IgD-negative memory B cell (primary cell): ENCODE results near the gene CACNG4. TPM values are rescaled to one million over a fixed set of nuclear protein-coding genes. Genes with fewer than 3 reads are reported as not detected.

Experiments
- H3K27ac Mint-ChIP-seq, 3 donors: one replicate each; pipeline ENCODE4 v1.8.0; 2020 to 2022; ENCODE audit warnings: mild to moderate bottlenecking in 3 of 3, mixed read lengths in 3 of 3, moderate library complexity in 1 of 3
- H3K27me3 Mint-ChIP-seq: one replicate; pipeline ENCODE4 v1.8.0; 2021; ENCODE audit warnings: mixed read lengths
- H3K36me3 Mint-ChIP-seq: one replicate; pipeline ENCODE4 v1.8.0; 2020; ENCODE audit warnings: mild to moderate bottlenecking, mixed read lengths
- H3K4me1 Mint-ChIP-seq, 3 donors: one replicate each; pipeline ENCODE4 v1.8.0; 2020 to 2022; ENCODE audit warnings: mixed read lengths in 3 of 3, mild to moderate bottlenecking in 1 of 3
- H3K4me3 Mint-ChIP-seq, 4 donors: one replicate each; pipeline ENCODE4 v1.8.0; 2020 to 2022; ENCODE audit warnings: mild to moderate bottlenecking in 4 of 4, mixed read lengths in 4 of 4, moderate library complexity in 3 of 4
- H3K9me3 Mint-ChIP-seq, 3 donors: one replicate each; pipeline ENCODE4 v1.8.0; 2020 to 2021; ENCODE audit warnings: mixed read lengths in 3 of 3, mild to moderate bottlenecking in 1 of 3
- polyA plus RNA-seq: library from polyadenylated mRNA; unstranded; fragments of 300-500 nt; fragmentation: Illumina TruSeq; gene quantifications from one replicate; pipeline ENCODE4 v1.2.3, GENCODE V29; 2021

CACNG4 gene
- not detected for polyA plus RNA-seq

DNA sequence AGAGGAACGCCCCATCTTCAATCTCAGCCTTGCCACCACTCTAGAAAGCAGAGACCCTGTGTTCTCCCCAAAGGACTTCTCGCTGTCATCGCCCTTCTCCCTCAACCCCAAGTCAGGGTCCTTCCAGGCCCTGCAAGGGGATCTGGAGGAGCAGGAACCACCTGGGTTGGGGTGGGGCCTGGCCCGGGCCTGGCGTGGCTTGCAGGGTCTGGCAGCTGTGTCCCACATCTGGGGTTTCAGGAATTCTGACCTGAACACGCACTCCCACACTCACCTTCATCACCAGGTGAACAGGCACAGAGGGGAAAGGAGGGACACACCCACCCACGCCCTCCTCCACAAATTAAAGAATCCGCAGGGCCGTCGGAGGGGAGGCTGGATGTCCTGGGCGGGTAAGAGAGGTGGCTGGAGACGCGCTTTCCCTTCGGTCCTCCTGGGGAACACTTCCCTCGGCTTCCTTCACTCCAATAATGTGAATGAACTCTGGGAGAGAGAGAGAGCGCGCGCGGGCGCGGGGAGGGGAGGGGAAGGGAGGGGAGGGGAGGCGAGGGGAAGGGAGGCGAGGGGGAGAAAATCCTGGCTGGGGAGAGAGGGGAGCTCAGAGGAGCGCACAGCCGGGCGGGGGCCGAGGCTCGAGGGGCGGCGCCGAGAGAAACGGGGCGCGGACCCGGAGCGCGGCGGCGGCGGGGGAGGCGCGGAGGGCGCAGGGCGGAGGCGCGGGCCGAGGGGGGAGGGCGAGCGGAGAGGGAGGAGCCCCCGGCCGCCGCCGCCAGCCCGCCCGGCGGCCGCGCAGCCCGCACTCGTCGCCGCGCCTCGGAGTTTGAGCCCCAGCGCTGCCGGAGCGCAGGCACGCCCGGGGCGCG lies at the start of gene CACNG4:
Gene CACNG4 (plus strand): TSS at position 799 of the 863 bp plus-strand sequence. CDS start 205 bp downstream, outside the sequence.
- Mint-ChIP-seq H3K9me3 (peaks cover 0 to 4% (median 0%) of the 10 kb centered on the region in 3 donors), H3K36me3 (no peaks in the 10 kb centered on the region), H3K27me3 (peaks cover 48% of the 10 kb centered on the region), H3K4me3 (peak within 1 kb of the TSS in 3 of 4 donors; percentile 30 to 67 (median 52)), H3K4me1 (peaks cover 2 to 5% (median 4%) of the 10 kb centered on the region in 3 donors), H3K27ac (no peak within 1 kb of the TSS)

DNA sequence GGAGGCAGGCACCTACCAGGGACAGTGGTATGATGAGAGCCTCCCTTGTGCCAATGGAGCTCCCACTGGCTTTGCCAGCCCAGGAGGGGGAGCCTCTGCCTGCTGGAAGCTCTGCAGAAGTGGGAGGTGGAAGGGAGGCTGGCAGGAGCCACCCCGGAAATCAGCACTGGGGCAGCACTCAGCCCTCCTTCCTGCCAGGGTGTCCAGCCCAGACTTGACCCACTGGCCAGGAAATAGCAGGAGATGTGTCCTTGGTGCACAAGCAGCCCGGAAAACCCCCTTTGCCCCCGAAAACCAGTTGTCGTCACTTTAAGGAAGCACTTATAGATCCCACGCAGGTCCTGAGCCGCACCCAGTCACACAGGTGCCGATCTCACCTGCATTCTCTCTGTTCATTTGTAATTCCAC lies 49.3 kb upstream of the CACNG4 start:
- Mint-ChIP-seq H3K27ac (no peak overlapping the region), H3K4me1 (peaks cover 0 to 3% (median 0%) of the 10 kb centered on the region in 3 donors), H3K4me3 (no peak overlapping the region), H3K9me3 (peaks cover 0 to 5% (median 1%) of the 10 kb centered on the region in 3 donors), H3K27me3 (peaks cover 14% of the 10 kb centered on the region), H3K36me3 (no peaks in the 10 kb centered on the region)

DNA sequence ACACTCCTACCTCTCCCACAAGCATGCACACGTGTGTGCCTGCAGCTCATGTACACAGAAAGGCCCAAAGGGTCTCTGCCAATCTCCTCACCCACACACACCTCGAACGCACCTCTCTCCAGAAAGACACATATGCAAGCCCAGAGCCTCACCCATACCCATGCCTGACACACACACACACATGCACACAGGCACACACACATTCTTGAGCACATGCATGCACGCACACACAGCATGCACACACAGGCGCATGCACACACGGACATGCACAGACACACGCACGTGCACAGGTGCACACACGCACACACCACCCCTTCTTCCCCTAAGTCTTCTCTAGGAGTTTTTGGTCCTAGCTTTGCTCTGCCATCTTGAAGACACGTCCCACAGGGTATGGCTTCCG lies 48.7 kb upstream of the CACNG4 start:
- H3K9me3 Mint-ChIP-seq, result peaks cover 0 to 5% (median 3%) of the 10 kb centered on the region in 3 donors
- H3K4me3 Mint-ChIP-seq, result no peak overlapping the region
- no peak overlapping the region for H3K27ac Mint-ChIP-seq
- peaks cover 14% of the 10 kb centered on the region for H3K27me3 Mint-ChIP-seq
- H3K4me1 Mint-ChIP-seq, result peaks cover 0 to 3% (median 0%) of the 10 kb centered on the region in 3 donors
- no peaks in the 10 kb centered on the region for H3K36me3 Mint-ChIP-seq

DNA sequence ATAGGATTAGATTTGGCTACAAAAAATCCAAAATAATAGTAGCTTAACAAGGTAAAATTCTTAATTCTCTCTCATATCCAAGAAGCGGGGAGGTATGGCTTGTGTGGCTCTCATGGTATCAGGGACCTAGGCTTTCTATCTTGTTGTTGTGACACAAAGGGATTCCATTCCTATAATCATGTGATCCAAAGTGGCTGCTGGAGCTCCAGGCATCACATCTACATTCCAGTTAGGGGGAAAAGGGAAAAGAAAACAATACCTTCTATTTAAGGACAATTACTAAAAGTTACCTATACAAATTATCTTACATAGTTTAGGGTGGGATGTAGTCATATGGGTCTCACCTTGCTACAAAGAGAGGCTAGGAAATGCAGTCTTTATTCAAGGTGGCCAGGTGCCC lies 47.6 kb upstream of the CACNG4 start:
- no peaks in the 10 kb centered on the region for H3K36me3 Mint-ChIP-seq
- H3K9me3 Mint-ChIP-seq, result peaks cover 0 to 5% (median 5%) of the 10 kb centered on the region in 3 donors
- no peak overlapping the region for H3K27ac Mint-ChIP-seq
- no peak overlapping the region for H3K4me3 Mint-ChIP-seq
- H3K4me1 Mint-ChIP-seq, result peaks cover 0 to 3% (median 0%) of the 10 kb centered on the region in 3 donors
- H3K27me3 Mint-ChIP-seq, result peaks cover 14% of the 10 kb centered on the region

DNA sequence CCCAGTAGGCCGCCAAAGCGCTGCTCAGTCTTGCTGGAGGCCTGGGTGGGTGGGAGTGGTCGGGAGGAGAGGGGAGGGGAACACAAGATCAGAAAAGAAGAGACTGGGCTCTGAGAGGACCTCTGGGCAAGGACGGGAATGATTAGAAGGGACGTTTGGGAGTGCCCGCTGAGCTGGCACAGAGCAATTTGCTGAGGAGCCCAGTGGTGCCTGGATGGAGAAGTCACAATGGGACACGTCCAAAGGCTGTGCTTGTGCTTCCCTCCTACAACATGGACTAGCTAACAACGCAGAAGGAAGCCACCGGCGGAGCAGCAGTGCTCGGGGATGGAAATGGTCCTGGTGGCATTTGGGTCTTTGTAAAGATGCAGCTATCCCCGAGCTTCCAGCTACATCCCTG lies 45.6 kb upstream of the CACNG4 start:
- H3K36me3 Mint-ChIP-seq, result no peaks in the 10 kb centered on the region
- H3K4me1 Mint-ChIP-seq, result peaks cover 0 to 3% (median 0%) of the 10 kb centered on the region in 3 donors
- H3K27ac Mint-ChIP-seq, result no peak overlapping the region
- H3K4me3 Mint-ChIP-seq, result peak overlapping the region in 1 of 4 donors; percentile 17
- peaks cover 0 to 5% (median 5%) of the 10 kb centered on the region in 3 donors for H3K9me3 Mint-ChIP-seq
- peaks cover 9% of the 10 kb centered on the region for H3K27me3 Mint-ChIP-seq

- peaks cover 0 to 5% (median 5%) of the 10 kb centered on the region in 3 donors for H3K9me3 Mint-ChIP-seq
- peaks cover 6% of the 10 kb centered on the region for H3K27me3 Mint-ChIP-seq
- no peak overlapping the region for H3K4me3 Mint-ChIP-seq
Measured at GRCh38 chr17:66920435-66920834, 44.1 kb upstream of the CACNG4 start.

DNA sequence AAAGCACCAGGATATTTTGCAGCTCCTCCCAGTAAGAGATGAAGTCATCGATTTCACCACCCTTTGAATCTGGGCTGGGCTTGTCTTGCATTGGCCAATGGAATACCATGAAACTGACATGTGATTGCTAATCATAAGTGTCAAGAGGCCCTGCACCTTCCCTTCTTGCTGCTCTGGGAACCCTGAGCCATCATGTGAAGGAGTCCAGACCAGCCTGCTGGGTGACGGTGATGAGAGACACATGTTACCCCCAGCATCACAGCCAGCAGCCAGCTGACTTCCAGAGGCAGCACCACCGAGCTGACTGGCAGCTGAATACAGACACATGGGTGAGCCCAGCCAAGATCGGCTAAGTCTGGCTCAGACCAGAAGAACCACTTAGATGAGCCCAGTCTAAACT lies 43.6 kb upstream of the CACNG4 start:
- Mint-ChIP-seq H3K9me3 (peaks cover 0 to 5% (median 5%) of the 10 kb centered on the region in 3 donors), H3K27me3 (peaks cover 7% of the 10 kb centered on the region), H3K36me3 (no peaks in the 10 kb centered on the region), H3K27ac (no peak overlapping the region), H3K4me3 (no peak overlapping the region), H3K4me1 (no peaks in the 10 kb centered on the region)

More at GRCh38 chr17:66920435-66920834, 44.1 kb upstream of the CACNG4 start:
- no peak overlapping the region for H3K27ac Mint-ChIP-seq
- no peaks in the 10 kb centered on the region for H3K36me3 Mint-ChIP-seq
- peaks cover 0 to 3% (median 0%) of the 10 kb centered on the region in 3 donors for H3K4me1 Mint-ChIP-seq

DNA sequence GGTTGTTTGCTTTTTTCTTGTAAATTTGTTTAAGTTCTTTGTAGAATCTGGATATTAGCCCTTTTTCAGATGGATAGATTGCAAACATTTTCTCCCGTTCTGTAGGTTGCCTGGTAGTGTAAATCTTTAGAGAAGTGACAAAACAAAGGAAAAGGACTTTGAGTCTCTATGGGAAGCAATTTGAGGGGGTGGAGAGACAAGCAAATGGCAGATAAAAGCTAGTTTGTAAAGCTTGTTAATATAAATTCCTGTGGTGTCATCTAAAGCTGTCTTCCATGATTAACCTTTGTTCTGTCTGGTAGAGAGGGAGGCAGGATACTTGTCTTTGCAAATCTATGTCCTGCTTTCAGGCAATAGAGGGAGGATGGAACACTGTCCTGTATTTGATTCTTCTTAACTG lies 40.6 kb upstream of the CACNG4 start:
- H3K27ac Mint-ChIP-seq, result no peak overlapping the region
- no peak overlapping the region for H3K4me3 Mint-ChIP-seq
- peaks cover 10% of the 10 kb centered on the region for H3K27me3 Mint-ChIP-seq
- no peaks in the 10 kb centered on the region for H3K4me1 Mint-ChIP-seq
- H3K9me3 Mint-ChIP-seq, result peaks cover 0 to 4% (median 3%) of the 10 kb centered on the region in 3 donors
- H3K36me3 Mint-ChIP-seq, result no peaks in the 10 kb centered on the region

DNA sequence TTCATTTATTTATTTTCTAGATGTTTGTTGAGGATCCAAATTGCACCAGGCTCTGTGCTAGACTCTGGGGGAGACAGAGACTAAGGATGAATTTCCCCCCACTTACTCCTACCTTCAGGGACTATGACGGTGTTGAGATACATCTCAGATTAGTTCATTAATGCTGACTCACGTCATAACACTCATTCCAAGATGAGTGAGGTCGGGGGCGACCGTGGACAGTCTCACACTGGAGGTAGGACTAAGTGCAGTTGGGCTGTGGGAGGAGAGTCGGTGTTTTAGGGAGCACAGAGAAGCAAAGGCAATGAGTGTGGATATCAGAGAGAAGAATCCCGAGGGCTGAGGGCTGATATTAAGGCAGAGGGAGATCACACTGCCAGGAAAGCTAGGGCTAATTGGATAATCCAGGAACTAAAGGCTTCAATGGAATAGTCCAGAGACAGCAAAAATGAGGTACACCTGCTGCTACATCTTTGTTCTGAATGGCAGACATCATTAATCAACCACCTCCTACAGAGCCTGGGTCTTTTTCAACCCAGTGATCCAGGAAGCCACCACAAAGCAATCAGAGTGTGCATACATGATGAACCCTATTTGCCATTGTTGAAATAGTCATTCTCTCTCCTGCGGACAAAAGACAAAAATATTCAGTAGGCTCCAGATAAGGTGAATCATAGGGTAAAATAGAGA lies 38.6 kb upstream of the CACNG4 start:
- Mint-ChIP-seq H3K27me3 (peaks cover 13% of the 10 kb centered on the region), H3K27ac (no peak overlapping the region), H3K36me3 (no peaks in the 10 kb centered on the region), H3K4me3 (no peak overlapping the region), H3K4me1 (no peaks in the 10 kb centered on the region), H3K9me3 (peaks cover 3 to 4% (median 4%) of the 10 kb centered on the region in 3 donors)

- no peaks in the 10 kb centered on the region for H3K36me3 Mint-ChIP-seq
- H3K27ac Mint-ChIP-seq, result no peak overlapping the region
- peaks cover 13% of the 10 kb centered on the region for H3K27me3 Mint-ChIP-seq
- no peaks in the 10 kb centered on the region for H3K4me1 Mint-ChIP-seq
- peaks cover 2 to 5% (median 4%) of the 10 kb centered on the region in 3 donors for H3K9me3 Mint-ChIP-seq
- H3K4me3 Mint-ChIP-seq, result no peak overlapping the region
Measured at GRCh38 chr17:66928949-66929348, 35.6 kb upstream of the CACNG4 start.

- Mint-ChIP-seq H3K27me3 (peaks cover 13% of the 10 kb centered on the region), H3K36me3 (no peaks in the 10 kb centered on the region), H3K4me1 (no peaks in the 10 kb centered on the region), H3K9me3 (peaks cover 2 to 5% (median 4%) of the 10 kb centered on the region in 3 donors), H3K27ac (no peak overlapping the region), H3K4me3 (no peak overlapping the region)
Measured at GRCh38 chr17:66929591-66929990, 34.9 kb upstream of the CACNG4 start.

- Mint-ChIP-seq H3K9me3 (peaks cover 2 to 10% (median 5%) of the 10 kb centered on the region in 3 donors), H3K27ac (no peak overlapping the region), H3K36me3 (no peaks in the 10 kb centered on the region), H3K4me3 (no peak overlapping the region), H3K27me3 (peaks cover 10% of the 10 kb centered on the region), H3K4me1 (no peaks in the 10 kb centered on the region)
Measured at GRCh38 chr17:66930933-66931332, 33.6 kb upstream of the CACNG4 start.

DNA sequence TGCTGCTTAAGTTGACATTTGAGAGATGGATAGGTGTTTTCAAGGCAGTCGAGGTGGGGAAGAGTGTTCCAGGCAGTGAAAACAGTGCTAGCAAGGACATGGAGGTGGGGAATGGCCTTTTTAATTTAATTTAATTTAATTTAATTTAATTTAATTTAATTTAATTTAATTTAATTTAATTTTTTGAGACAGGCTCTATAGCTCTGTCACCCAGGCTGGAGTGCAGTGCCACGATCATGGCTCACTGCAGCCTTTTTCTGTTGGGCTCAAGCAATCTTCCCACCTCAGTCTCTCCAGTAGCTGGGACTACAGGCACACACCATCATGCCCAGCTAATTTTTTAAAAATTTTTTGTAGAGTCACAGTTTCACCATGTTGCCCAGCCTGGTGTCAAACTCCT lies 32.2 kb upstream of the CACNG4 start:
- Mint-ChIP-seq H3K27ac (peak overlapping the region in 1 of 3 donors; percentile 59), H3K4me1 (no peaks in the 10 kb centered on the region), H3K4me3 (no peak overlapping the region), H3K9me3 (peaks cover 2 to 19% (median 5%) of the 10 kb centered on the region in 3 donors), H3K36me3 (no peaks in the 10 kb centered on the region), H3K27me3 (peaks cover 5% of the 10 kb centered on the region)

- no peaks in the 10 kb centered on the region for H3K36me3 Mint-ChIP-seq
- no peak overlapping the region for H3K27ac Mint-ChIP-seq
- peaks cover 2 to 23% (median 4%) of the 10 kb centered on the region in 3 donors for H3K9me3 Mint-ChIP-seq
- no peaks in the 10 kb centered on the region for H3K4me1 Mint-ChIP-seq
- H3K4me3 Mint-ChIP-seq, result no peak overlapping the region
- H3K27me3 Mint-ChIP-seq, result peaks cover 4% of the 10 kb centered on the region
Measured at GRCh38 chr17:66934040-66934439, 30.5 kb upstream of the CACNG4 start.

- Mint-ChIP-seq H3K4me3 (no peak overlapping the region), H3K9me3 (peaks cover 0 to 19% (median 6%) of the 10 kb centered on the region in 3 donors), H3K36me3 (peaks cover 2% of the 10 kb centered on the region), H3K27me3 (peaks cover 2% of the 10 kb centered on the region), H3K4me1 (no peaks in the 10 kb centered on the region), H3K27ac (no peak overlapping the region)
Measured at GRCh38 chr17:66935717-66936116, 28.8 kb upstream of the CACNG4 start.
